PC-3 (cell line): ENCODE measurements around the gene ZCCHC7. TPM values are rescaled to one million over a fixed set of nuclear protein-coding genes. Genes with fewer than 3 reads are reported as not detected.
"Not testable (repeated sequence)": the region's sequence is repeated elsewhere in the genome, so short reads cannot be mapped to it uniquely, and the experiment has no call there.

Experiments
- ATAC-seq: fragments of 200-7000 bp; cut with Tn5 transposase; 2 replicates; pipeline ENCODE4 v1.9.1; 2020; ENCODE audit warnings: mild to moderate bottlenecking, moderate library complexity
- BruUV-seq: library from RNA; stranded (reverse); fragments of 400-500 nt; replicated peaks from 2 replicates; lab custom pipeline; 2021; lab: Mats Ljungman, UMichigan
- CTCF ChIA-PET: fragments of 300-600 bp; sonication (Branson Sonifier 250); formaldehyde crosslinking; loops from one replicate; lab custom pipeline; 2022; ENCODE audit warnings: antibody characterized with exemption; lab: Charles Lee
- POLR2A ChIA-PET: fragments of 300-600 bp; sonication (Branson Sonifier 250); formaldehyde crosslinking; loops from one replicate; lab custom pipeline; 2022; ENCODE audit warnings: antibody characterized with exemption; ENCODE audit not compliant: unreplicated experiment; lab: Charles Lee
- DNase-seq: peaks from one replicate; pipeline ENCODE4 v3.0.0-alpha.2; 2015
- H2AFZ ChIP-seq: fragments of 300-600 bp; sonication (generic); 2 replicates; pipeline ENCODE4 v1.6.0; 2016; ENCODE audit warnings: antibody characterized with exemption, low read length
- H3F3A ChIP-seq: fragments of 300-600 bp; sonication (generic); one replicate; pipeline ENCODE4 v1.6.0; 2017; ENCODE audit warnings: antibody characterized with exemption, low read length, control low read depth, mild to moderate bottlenecking; ENCODE audit not compliant: unreplicated experiment
- H3K27ac ChIP-seq: fragments of 300-600 bp; sonication (generic); 2 replicates; pipeline ENCODE4 v1.5.1; 2016; ENCODE audit warnings: mild to moderate bottlenecking, low read length
- H3K27me3 ChIP-seq: fragments of 300-600 bp; sonication (generic); 2 replicates; pipeline ENCODE4 v1.6.1; 2016; ENCODE audit warnings: low read length, mixed read lengths
- H3K36me3 ChIP-seq: fragments of 300-600 bp; sonication (generic); 2 replicates; pipeline ENCODE4 v1.6.1; 2016; ENCODE audit warnings: low read depth, mixed run types, low read length, mixed read lengths
- H3K4me1 ChIP-seq: fragments of 300-600 bp; sonication (generic); 2 replicates; pipeline ENCODE4 v1.5.1; 2016; ENCODE audit warnings: low read length; ENCODE audit not compliant: insufficient read depth
- H3K4me2 ChIP-seq: fragments of 300-600 bp; sonication (generic); 2 replicates; pipeline ENCODE4 v1.6.0; 2016; ENCODE audit warnings: low read length
- H3K4me3 ChIP-seq: fragments of 300-600 bp; sonication (generic); 2 replicates; pipeline ENCODE4 v1.5.1; 2016; ENCODE audit warnings: mild to moderate bottlenecking, low read length, mixed read lengths
- H3K79me2 ChIP-seq: fragments of 300-600 bp; sonication (generic); 2 replicates; pipeline ENCODE4 v1.6.1; 2017; ENCODE audit warnings: low read length, mixed read lengths
- H3K9ac ChIP-seq: fragments of 300-600 bp; sonication (generic); 2 replicates; pipeline ENCODE4 v1.6.0; 2016; ENCODE audit warnings: mild to moderate bottlenecking, low read length
- H3K9me2 ChIP-seq: fragments of 300-600 bp; sonication (generic); replicated peaks from 2 replicates; pipeline ENCODE4 v1.6.1; 2016; ENCODE audit warnings: mixed run types, low read length, mixed read lengths
- H3K9me3 ChIP-seq: fragments of 300-600 bp; sonication (generic); 2 replicates; pipeline ENCODE4 v1.6.1; 2016; ENCODE audit warnings: low read length, mixed read lengths
- H4K20me1 ChIP-seq: fragments of 300-600 bp; sonication (generic); 2 replicates; pipeline ENCODE4 v1.6.1; 2016; ENCODE audit warnings: low read length, mixed read lengths
- CTCF ChIP-seq: fragments of 300-600 bp; sonication (generic); conservative IDR thresholded peaks from 2 replicates; pipeline ENCODE4 v1.5.1; 2017; ENCODE audit warnings: antibody characterized with exemption, low read depth, mild to moderate bottlenecking, low read length
- EZH2 ChIP-seq: fragments of 300-600 bp; sonication (generic); IDR thresholded peaks from one replicate; pipeline ENCODE4 v1.6.1; 2017; ENCODE audit warnings: antibody characterized with exemption, mild to moderate bottlenecking, low read length; ENCODE audit not compliant: unreplicated experiment
- EZH2phosphoT487 ChIP-seq: fragments of 300-600 bp; sonication (generic); IDR thresholded peaks from 2 replicates; pipeline ENCODE4 v1.6.1; 2018; ENCODE audit warnings: mild to moderate bottlenecking, antibody characterized with exemption, low read length, borderline replicate concordance
- intact Hi-C: fragments of 100-400 bp; cut with micrococcal nuclease; formaldehyde crosslinking; loops from 2 replicates; pipeline ENCODE4 v1.9.0; 2023
- total RNA-seq: library from RNA; depleted of rRNA; stranded (reverse); fragments of >200 nt; gene quantifications from 2 replicates; pipeline ENCODE4 v1.2.3, GENCODE V29; 2014

The ZCCHC7 gene
- total RNA-seq, 1 experiment from 2014 or later, result 6.5 TPM

DNA sequence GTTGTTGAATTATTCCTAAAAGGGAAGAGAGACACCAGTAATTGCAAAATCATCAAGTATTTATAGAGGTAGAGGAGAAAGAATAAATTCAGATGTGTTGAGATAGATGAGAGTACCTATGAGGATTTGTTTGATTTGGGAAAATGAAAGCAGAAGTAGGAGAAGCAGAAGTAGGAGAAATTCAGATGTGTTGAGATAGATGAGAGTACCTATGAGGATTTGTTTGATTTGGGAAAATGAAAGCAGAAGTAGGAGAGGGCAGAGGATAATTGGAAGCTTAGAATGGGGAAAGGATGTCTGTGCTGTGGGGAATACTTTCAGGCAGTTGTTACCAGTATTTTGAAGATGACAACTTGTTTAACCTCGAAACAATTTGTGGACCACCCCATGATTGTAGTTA, 35.1 kb upstream of the ZCCHC7 start:
- TF ChIP-seq EZH2phosphoT487, result no peak
- no peak for TF ChIP-seq CTCF
- TF ChIP-seq EZH2, result no peak
- DNase-seq, result no peak
- Histone ChIP-seq H3K9me3 (no peaks in the 10 kb centered on the region), H2AFZ (no peak overlapping the region), H3K27me3 (no peaks in the 10 kb centered on the region), H3K79me2 (peaks cover 48% of the 10 kb centered on the region), H3K36me3 (peaks cover 8% of the 10 kb centered on the region), H4K20me1 (no peaks in the 10 kb centered on the region), H3K4me3 (no peak overlapping the region), H3K27ac (no peak overlapping the region), H3K9ac (no peak overlapping the region), H3K4me1 (0 out of 2 replicates have a peak, but pooled peaks cover 13% of the 10 kb centered on the region), H3F3A (no peaks in the 10 kb centered on the region), H3K9me2 (no peaks in the 10 kb centered on the region), H3K4me2 (no peak overlapping the region)
- intact Hi-C loops, result no loop called here
- BruUV-seq, result no TSS peak
- no peak for ATAC-seq
- ChIA-PET POLR2A (no interaction called here), CTCF (no interaction called here)

DNA sequence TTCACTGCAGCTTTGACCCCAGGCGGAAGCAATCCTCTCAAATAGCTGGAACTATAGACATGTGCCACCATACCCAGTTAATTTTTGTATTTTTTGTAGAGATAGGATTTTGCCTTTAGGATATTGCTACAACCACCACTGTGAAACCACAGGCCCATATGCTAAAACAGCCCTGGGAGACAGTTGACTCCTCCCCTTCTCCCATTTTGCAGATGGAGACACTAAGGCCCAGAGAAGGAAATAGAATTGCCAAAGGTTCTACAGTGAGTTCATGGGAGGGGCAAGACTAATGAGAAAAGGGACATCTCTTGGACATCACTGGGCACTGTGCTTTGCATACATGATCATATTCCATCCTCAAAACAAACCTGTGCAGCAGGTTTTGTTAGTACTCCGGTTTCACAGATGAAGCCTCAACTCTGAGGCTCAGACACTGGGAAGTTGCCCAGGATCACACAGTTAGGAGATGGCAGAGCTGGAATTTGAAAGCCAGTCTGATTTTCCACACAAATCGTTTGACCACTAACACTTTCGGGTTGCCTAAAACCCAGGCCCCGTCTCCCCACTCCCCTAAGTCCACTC, 27.6 kb upstream of the ZCCHC7 start:
- H3F3A ChIP-seq, H3K9me3 ChIP-seq, BruUV-seq, H3K79me2 ChIP-seq, intact Hi-C loops, H3K27ac ChIP-seq, H3K36me3 ChIP-seq, H3K4me1 ChIP-seq, H3K4me3 ChIP-seq, POLR2A ChIA-PET, CTCF ChIA-PET, H3K27me3 ChIP-seq, H3K4me2 ChIP-seq, H3K9ac ChIP-seq, H4K20me1 ChIP-seq, DNase-seq, H3K9me2 ChIP-seq, H2AFZ ChIP-seq: not testable (repeated sequence)
- peak; percentile 27; the same call in 1 of the 2 replicates for ATAC-seq

DNA sequence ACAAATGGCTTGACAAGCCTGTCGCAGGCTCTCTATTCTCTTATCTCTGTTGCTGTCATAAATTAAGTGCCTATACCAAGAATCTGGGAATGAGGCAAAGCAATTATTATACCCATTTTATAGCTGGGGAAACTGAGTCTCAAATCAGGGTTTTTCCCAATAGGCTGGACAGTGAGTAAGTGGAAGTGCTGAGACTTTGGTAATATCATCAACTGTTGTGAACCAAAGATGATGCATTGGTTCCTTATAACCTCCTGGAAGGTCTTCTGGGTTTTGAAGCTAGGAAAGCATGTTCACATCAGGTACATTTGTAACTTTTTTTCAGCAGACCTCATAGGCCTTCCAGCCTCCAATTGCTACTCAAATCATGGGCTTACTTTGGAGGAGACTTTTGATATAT, 25.6 kb upstream of the ZCCHC7 start:
- no peak overlapping the region for H3K4me2 ChIP-seq
- no peak overlapping the region for H2AFZ ChIP-seq
- no peaks in the 10 kb centered on the region for H3K79me2 ChIP-seq
- no peak overlapping the region for H3K27ac ChIP-seq
- no peak overlapping the region for H3K9ac ChIP-seq
- H3K4me3 ChIP-seq, result no peak overlapping the region
- H3K27me3 ChIP-seq, result no peaks in the 10 kb centered on the region
- H4K20me1 ChIP-seq, result no peaks in the 10 kb centered on the region
- ATAC-seq (no peak), DNase-seq (no peak)
- H3K9me2 ChIP-seq, result no peaks in the 10 kb centered on the region
- H3F3A ChIP-seq, result no peaks in the 10 kb centered on the region
- no TSS peak for BruUV-seq
- H3K9me3 ChIP-seq, result no peaks in the 10 kb centered on the region
- POLR2A ChIA-PET, result no interaction called here
- intact Hi-C loops, result no loop called here
- peaks cover under 1% of the 10 kb centered on the region; the same call in 1 of the 2 replicates for H3K4me1 ChIP-seq
- CTCF ChIA-PET, result no interaction called here
- no peaks in the 10 kb centered on the region for H3K36me3 ChIP-seq
- TF ChIP-seq EZH2 (no peak), EZH2phosphoT487 (no peak), CTCF (no peak)
